Measurements from ENCODE around the gene F12. TPM values are rescaled to one million over a fixed set of nuclear protein-coding genes. Genes with fewer than 3 reads are reported as not detected.

The F12 gene
- total RNA-seq, 1 donor from 2014 or later = 1.8 TPM

- H3K27me3 Mint-ChIP-seq (ENCODE audit: low read depth) = no peaks in the 10 kb centered on the region
- DNase-seq (ENCODE audit: low spot score) = peak; percentile 84
- no peak overlapping the region for H3K27ac Mint-ChIP-seq (ENCODE audit: unreplicated experiment)
- no peaks in the 10 kb centered on the region for H3K9me3 Mint-ChIP-seq (ENCODE audit: low read depth)
- TF ChIP-seq CTCF (IDR thresholded peaks at IDR 0.05) = no peak
- peaks cover 12% of the 10 kb centered on the region for H3K36me3 Mint-ChIP-seq (ENCODE audit: low read depth)
- peaks cover 11% of the 10 kb centered on the region for H3K4me1 Mint-ChIP-seq (ENCODE audit: low read depth)
- H3K4me3 Mint-ChIP-seq (ENCODE audit: unreplicated experiment) = no peak overlapping the region
Observed at GRCh38 chr5:177432143-177432838, 22.9 kb upstream of the F12 start.

GRCh38 chr5:177431317-177432142 is 22.2 kb upstream of the F12 start:
- peaks cover 8% of the 10 kb centered on the region for H3K36me3 Mint-ChIP-seq (ENCODE audit: low read depth)
- peaks cover 13% of the 10 kb centered on the region for H3K4me1 Mint-ChIP-seq (ENCODE audit: low read depth)
- no peaks in the 10 kb centered on the region for H3K9me3 Mint-ChIP-seq (ENCODE audit: low read depth)
- H3K27me3 Mint-ChIP-seq (ENCODE audit: low read depth) = no peaks in the 10 kb centered on the region
- H3K27ac Mint-ChIP-seq (ENCODE audit: unreplicated experiment) = no peak overlapping the region
- DNase-seq (ENCODE audit: low spot score) = peak; percentile 87
- no peak for TF ChIP-seq CTCF (IDR thresholded peaks at IDR 0.05)
- H3K4me3 Mint-ChIP-seq (ENCODE audit: unreplicated experiment) = no peak overlapping the region

- Mint-ChIP-seq H3K36me3 (ENCODE audit: low read depth) (peaks cover 8% of the 10 kb centered on the region), H3K27ac (ENCODE audit: unreplicated experiment) (no peak overlapping the region), H3K4me1 (ENCODE audit: low read depth) (peaks cover 14% of the 10 kb centered on the region), H3K4me3 (ENCODE audit: unreplicated experiment) (no peak overlapping the region), H3K27me3 (ENCODE audit: low read depth) (no peaks in the 10 kb centered on the region), H3K9me3 (ENCODE audit: low read depth) (no peaks in the 10 kb centered on the region)
- TF ChIP-seq CTCF (IDR thresholded peaks at IDR 0.05) = no peak
- DNase-seq (ENCODE audit: low spot score) = no peak
Observed at GRCh38 chr5:177430972-177431316, 21.6 kb upstream of the F12 start.

GRCh38 chr5:177430140-177430951 is 21.0 kb upstream of the F12 start:
- peaks cover 19% of the 10 kb centered on the region for H3K4me1 Mint-ChIP-seq (ENCODE audit: low read depth)
- no peak overlapping the region for H3K4me3 Mint-ChIP-seq (ENCODE audit: unreplicated experiment)
- no peaks in the 10 kb centered on the region for H3K27me3 Mint-ChIP-seq (ENCODE audit: low read depth)
- peaks cover 8% of the 10 kb centered on the region for H3K36me3 Mint-ChIP-seq (ENCODE audit: low read depth)
- H3K9me3 Mint-ChIP-seq (ENCODE audit: low read depth) = no peaks in the 10 kb centered on the region
- peak; percentile 64 for DNase-seq (ENCODE audit: low spot score)
- TF ChIP-seq CTCF (IDR thresholded peaks at IDR 0.05) = no peak
- no peak overlapping the region for H3K27ac Mint-ChIP-seq (ENCODE audit: unreplicated experiment)
